Fibroblast of skin of scalp (primary cell): Measurements from ENCODE around the gene CRIM1.
A peak's percentile ranks its signal among the peaks of the same experiment; 100 is the strongest.

Experiments used
- DNase-seq: peaks from one replicate; pipeline ENCODE4 v3.0.0-alpha.2; 2013

Gene CRIM1

GRCh38 chr2:36587556-36587955 lies 232.0 kb downstream of the CRIM1 start:
- no peak for DNase-seq

- DNase-seq: no peak
Measured at GRCh38 chr2:36589230-36589630, 233.7 kb downstream of the CRIM1 start.

DNA sequence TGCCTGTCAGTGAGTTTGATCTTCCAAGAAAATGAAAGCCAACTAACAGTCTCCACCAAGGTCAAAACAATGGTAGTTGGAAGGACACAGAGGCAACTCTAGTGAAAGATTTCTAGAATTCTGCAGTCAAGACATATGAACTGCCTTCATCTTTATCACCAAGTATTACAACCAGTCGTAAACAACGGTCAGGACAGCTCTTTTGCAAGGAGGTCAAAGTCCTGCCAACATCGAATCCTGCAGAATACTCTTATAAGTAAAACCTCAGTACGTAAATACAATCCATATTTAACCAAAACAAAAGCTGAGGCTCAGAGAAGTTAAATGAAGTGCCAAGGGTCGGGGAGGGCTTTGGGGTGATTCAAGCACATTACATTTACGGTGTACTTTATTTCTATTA lies 239.3 kb downstream of the CRIM1 start:
- no peak for DNase-seq

GRCh38 chr2:36596397-36596796 lies 240.8 kb downstream of the CRIM1 start:
- no peak for DNase-seq

DNA sequence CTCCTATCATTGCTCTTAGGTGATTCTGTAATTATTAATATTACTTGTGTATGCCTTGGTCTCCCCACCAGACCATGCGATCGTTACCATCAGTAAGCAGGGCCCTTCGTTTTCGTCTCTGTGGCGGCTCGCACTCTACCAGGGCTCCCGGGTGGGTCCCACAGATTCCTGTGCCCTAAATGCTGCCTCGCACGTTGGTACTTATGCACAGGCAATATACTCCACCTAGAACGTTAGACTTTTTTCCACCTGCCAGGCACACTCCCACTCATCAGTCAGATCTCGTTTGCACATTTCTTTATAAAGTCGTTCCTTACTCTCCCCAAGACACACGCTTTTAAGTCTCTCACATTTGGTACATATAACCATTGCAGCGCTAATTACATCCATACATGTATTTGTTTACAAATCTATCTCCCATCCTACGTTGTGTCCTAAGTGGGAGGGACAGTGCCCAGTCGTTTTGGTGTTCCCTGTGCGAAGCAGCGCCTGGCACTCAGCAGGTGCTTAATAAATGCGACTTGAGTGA lies 241.5 kb downstream of the CRIM1 start:
- DNase-seq: no peak

DNA sequence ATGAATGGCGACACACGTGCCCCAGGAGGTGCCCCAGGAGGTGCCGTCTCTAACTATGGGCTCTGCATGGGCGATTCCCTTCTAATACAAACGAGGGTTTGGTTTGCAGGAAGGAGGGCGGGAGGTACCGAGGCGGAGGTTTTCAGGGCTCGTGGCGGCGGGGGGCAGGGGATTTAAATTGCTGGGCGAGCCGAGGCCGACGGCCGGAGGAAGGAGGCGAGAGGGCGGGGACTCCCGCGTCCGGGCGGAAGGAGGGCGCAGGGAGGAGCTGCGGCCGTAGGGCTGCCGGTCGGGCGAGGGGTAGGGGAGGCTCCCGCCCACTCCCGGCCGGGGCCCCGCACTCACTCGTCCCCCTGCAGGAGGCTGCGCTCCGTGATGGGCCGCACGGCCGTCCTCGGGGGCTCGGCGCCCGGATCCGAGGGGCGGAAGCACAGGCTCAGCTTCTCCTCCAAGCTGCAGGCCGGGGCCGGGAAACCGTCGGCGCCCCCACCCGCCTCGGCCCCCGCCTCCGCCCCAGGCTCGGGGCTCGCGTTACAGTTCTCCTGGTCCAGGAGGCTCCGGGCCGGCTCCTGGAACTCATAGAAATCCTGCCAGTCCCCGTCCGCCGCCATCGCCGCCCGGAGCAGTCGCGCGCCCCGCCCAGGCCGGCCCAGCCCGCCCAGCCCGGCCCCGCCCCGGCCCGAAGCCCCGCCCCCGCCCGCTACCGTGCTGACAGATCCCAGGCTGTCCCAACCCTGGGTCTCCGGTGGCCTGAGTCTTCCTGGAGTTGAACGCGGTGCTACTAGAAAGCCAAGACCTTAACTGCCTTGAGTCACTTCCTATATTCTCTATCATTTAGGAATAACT lies 242.2 kb downstream of the CRIM1 start, which contains the start of gene FEZ2:
TSS of gene FEZ2 (minus strand) at position 637 of the 846 bp plus-strand sequence. CDS start at position 611, 26 bp downstream.
- peak; percentile 80 for DNase-seq
